Measurements from ENCODE around the gene CCNB2. TPM values are rescaled to one million over a fixed set of nuclear protein-coding genes. Genes with fewer than 3 reads are reported as not detected.

CCNB2 gene
- 57.5 and 59.2 TPM in 2 replicates for total RNA-seq

DNA sequence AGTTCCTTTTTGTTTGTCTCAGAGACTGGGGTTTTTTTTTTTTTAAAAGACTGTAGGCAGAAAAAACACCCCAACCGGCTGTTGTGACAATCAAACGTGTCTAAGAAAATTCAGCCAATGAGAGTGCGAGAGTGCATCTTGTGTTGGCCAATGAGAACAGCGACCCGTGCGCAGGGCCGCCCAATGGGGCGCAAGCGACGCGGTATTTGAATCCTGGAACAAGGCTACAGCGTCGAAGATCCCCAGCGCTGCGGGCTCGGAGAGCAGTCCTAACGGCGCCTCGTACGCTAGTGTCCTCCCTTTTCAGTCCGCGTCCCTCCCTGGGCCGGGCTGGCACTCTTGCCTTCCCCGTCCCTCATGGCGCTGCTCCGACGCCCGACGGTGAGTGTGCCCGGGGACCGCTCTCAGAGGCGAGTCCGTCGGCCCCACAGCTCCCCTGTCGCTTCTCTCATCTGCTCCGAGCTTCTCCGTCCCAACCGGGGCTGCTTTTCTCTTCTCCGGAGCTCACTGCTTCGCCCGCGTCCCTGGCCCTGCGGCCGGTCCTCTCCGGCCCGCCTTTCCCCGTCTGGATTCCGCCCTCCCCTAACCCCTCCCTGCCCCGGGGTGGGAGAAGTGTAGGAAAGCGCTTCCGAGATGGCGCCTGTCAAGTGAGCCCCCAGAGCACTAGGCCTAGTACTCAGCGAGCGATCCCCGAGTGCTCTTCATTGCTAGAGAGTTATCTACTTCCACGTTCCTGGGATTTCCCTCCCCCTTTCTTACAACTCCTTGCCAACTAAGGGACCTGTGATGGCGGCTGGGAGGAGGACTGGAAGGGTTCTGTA lies at the start of gene CCNB2:
CCNB2 (plus strand) TSS at position 235 of the 821 bp plus-strand sequence; CDS start at position 358, 123 bp downstream.
- H3K9me3 Mint-ChIP-seq, result no peaks in the 10 kb centered on the region
- H3K27ac Mint-ChIP-seq, result peak within 1 kb of the TSS; percentile 99
- intact Hi-C loops (cut with micrococcal nuclease), result loop anchor here (1.0 to 10.0 kb wide), 3 partner anchors 125 to 550 kb away; partner anchors contain the start of genes GTF2A2 and SLTM

DNA sequence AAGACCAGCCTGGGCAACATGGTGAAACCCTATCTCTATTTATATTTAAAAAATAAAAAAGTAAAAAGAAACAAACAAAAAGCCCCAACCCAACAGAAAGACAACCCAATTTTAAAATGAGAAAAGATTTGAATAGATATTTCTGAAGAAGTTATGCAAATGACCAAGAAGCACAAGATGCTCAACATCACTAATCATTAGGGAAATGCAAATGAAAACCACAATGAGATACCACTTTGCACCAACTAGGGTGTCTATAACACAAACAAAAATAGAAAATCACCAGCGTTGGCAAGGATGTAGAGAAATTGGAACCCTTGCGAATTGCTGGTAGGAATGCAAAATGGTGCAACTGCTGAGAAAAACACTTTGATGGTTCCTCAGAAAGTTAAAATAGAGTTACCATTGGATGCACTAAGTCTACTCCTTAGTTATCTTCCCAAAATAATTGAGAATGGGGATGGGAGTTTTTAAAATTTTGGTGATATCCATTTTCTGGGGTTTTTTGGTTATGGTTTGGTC lies 45.8 kb upstream of the CCNB2 start:
- Mint-ChIP-seq H3K27me3 (ENCODE audit: low read depth) (no peaks in the 10 kb centered on the region), H3K4me3 (ENCODE audit: low read depth) (no peak overlapping the region), H3K27ac (no peak overlapping the region), H3K9me3 (no peaks in the 10 kb centered on the region), H3K4me1 (ENCODE audit: low read depth) (peaks cover 24% of the 10 kb centered on the region), H3K36me3 (ENCODE audit: low read depth) (peaks cover 69% of the 10 kb centered on the region)
- DNase-seq (ENCODE audit: low spot score), result no peak
- intact Hi-C loops (cut with micrococcal nuclease), result no loop called here

More for the DNA sequence above, at the start of gene CCNB2:
- Mint-ChIP-seq H3K4me3 (ENCODE audit: low read depth) (peak within 1 kb of the TSS; percentile 96), H3K27me3 (ENCODE audit: low read depth) (no peaks in the 10 kb centered on the region), H3K36me3 (ENCODE audit: low read depth) (peaks cover 38% of the 10 kb centered on the region), H3K4me1 (ENCODE audit: low read depth) (peaks cover 22% of the 10 kb centered on the region)
- DNase-seq (ENCODE audit: low spot score), result peak; percentile 86

DNA sequence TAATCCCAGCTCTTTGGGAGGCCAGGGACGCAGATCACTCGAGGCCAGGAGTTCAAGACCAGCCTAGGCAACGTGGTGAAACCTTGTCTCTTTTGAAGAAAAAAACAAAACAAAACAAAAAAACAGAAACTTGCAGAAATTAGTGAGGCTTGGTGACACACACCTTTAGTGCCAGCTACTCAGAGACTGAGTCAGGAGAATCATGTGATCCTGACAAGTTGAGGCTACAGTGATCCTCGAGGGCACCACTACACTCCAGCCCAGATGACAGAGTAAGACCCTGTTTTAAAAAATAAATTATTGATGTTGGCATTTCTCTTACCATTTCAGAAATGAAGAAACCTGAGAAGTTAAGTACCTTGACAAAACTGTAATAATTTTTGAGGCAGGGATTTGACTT lies 44.6 kb upstream of the CCNB2 start:
- no peak for DNase-seq (ENCODE audit: low spot score)
- Mint-ChIP-seq H3K36me3 (ENCODE audit: low read depth) (peaks cover 69% of the 10 kb centered on the region), H3K9me3 (no peaks in the 10 kb centered on the region), H3K27ac (no peak overlapping the region), H3K4me3 (ENCODE audit: low read depth) (no peak overlapping the region), H3K27me3 (ENCODE audit: low read depth) (no peaks in the 10 kb centered on the region), H3K4me1 (ENCODE audit: low read depth) (peaks cover 17% of the 10 kb centered on the region)
- intact Hi-C loops (cut with micrococcal nuclease), result no loop called here

DNA sequence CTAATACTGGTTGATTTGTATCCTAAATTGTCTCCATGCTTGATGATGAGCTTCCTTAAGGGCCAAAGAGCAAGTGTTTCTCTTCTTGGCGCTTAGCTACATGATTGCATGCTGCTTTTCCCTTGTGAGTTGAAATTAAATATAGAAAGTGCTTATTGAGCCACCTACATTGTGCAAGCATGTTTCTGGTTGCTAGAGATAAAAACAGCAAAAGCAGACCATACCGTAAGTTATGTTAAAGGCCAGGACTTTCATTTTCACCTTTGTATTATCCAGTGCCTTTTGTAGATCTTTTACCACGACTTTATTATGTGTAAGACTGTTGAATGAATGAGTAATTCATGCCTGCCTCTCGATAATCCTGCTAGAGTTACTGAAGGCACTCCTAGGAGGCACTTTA lies 41.9 kb upstream of the CCNB2 start:
- peaks cover 80% of the 10 kb centered on the region for H3K36me3 Mint-ChIP-seq (ENCODE audit: low read depth)
- H3K27ac Mint-ChIP-seq, result peak overlapping the region; percentile 40
- peaks cover 16% of the 10 kb centered on the region for H3K4me1 Mint-ChIP-seq (ENCODE audit: low read depth)
- no peak overlapping the region for H3K4me3 Mint-ChIP-seq (ENCODE audit: low read depth)
- no peaks in the 10 kb centered on the region for H3K9me3 Mint-ChIP-seq
- no peak for DNase-seq (ENCODE audit: low spot score)
- intact Hi-C loops (cut with micrococcal nuclease), result no loop called here
- H3K27me3 Mint-ChIP-seq (ENCODE audit: low read depth), result no peaks in the 10 kb centered on the region

DNA sequence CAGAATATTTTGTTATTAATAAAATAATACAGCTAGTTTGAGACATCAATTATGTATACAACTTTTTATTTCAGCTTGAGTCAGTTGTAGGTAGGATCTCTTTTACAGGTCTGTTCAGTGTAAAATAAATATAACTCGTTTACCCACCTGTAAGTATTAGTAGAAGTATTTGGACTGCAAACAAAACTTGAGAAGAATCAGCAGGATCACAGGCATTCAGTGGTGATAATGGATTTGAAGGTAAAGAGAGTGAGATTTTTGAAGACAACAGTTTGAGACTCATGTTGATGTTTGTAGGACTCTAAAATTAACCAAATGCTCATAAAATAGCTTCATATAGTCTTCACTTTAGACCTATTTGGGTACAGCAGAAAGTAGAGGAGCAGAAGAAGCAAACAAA lies 35.5 kb upstream of the CCNB2 start:
- Mint-ChIP-seq H3K27me3 (ENCODE audit: low read depth) (no peaks in the 10 kb centered on the region), H3K27ac (no peak overlapping the region), H3K36me3 (ENCODE audit: low read depth) (peaks cover 76% of the 10 kb centered on the region), H3K9me3 (peaks cover 2% of the 10 kb centered on the region), H3K4me1 (ENCODE audit: low read depth) (peaks cover 6% of the 10 kb centered on the region), H3K4me3 (ENCODE audit: low read depth) (no peak overlapping the region)
- no peak for DNase-seq (ENCODE audit: low spot score)
- intact Hi-C loops (cut with micrococcal nuclease), result no loop called here

DNA sequence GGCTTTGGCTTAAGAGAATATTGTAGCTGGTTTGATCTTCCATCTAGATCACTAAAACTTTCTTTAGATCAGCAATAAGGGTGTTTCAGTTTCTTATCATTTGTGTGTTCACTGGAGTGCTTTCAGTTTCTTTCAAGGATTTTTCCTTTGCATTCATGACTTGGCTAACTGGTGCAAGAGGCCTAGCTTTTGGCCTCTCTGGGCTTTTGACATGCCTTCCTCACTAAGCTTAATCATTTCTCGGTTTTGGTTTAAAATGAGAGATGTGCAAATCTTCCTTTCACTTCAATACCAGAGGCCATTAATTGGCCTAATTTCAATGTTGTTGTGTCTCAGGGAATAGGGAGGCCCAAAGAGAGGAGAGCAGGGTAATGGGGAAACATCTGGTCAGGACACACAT lies 30.3 kb upstream of the CCNB2 start:
- peaks cover 66% of the 10 kb centered on the region for H3K36me3 Mint-ChIP-seq (ENCODE audit: low read depth)
- peaks cover 17% of the 10 kb centered on the region for H3K4me1 Mint-ChIP-seq (ENCODE audit: low read depth)
- peaks cover 4% of the 10 kb centered on the region for H3K9me3 Mint-ChIP-seq
- no peak for DNase-seq (ENCODE audit: low spot score)
- no peaks in the 10 kb centered on the region for H3K27me3 Mint-ChIP-seq (ENCODE audit: low read depth)
- intact Hi-C loops (cut with micrococcal nuclease), result loop anchor here (10.0 kb wide), 1 partner anchor 50 kb away; no protein-coding TSS in a partner anchor
- no peak overlapping the region for H3K4me3 Mint-ChIP-seq (ENCODE audit: low read depth)
- H3K27ac Mint-ChIP-seq, result peak overlapping the region; percentile 81

DNA sequence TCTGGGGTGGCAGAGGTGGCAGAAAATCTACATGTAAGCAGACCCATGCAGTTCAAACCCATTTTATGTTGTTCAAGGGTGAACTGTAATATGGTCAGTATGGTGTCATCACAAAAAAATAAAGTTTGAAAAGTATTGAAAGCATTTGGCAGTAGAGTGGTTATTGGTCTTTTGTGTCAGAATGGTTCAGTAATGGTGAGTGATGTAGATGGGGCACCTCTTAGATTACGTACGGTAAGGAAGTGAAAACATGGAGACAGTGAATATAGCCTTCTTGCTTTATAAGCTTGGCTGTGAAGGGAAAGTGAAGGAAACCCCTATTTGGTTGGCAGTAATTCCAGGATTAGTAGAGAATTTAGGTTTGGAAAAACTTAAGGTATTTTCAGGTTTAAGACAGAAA lies 17.2 kb upstream of the CCNB2 start:
- no peaks in the 10 kb centered on the region for H3K27me3 Mint-ChIP-seq (ENCODE audit: low read depth)
- H3K4me1 Mint-ChIP-seq (ENCODE audit: low read depth), result no peaks in the 10 kb centered on the region
- no peak overlapping the region for H3K27ac Mint-ChIP-seq
- DNase-seq (ENCODE audit: low spot score), result no peak
- no peaks in the 10 kb centered on the region for H3K9me3 Mint-ChIP-seq
- peaks cover 46% of the 10 kb centered on the region for H3K36me3 Mint-ChIP-seq (ENCODE audit: low read depth)
- no peak overlapping the region for H3K4me3 Mint-ChIP-seq (ENCODE audit: low read depth)
- intact Hi-C loops (cut with micrococcal nuclease), result no loop called here

DNA sequence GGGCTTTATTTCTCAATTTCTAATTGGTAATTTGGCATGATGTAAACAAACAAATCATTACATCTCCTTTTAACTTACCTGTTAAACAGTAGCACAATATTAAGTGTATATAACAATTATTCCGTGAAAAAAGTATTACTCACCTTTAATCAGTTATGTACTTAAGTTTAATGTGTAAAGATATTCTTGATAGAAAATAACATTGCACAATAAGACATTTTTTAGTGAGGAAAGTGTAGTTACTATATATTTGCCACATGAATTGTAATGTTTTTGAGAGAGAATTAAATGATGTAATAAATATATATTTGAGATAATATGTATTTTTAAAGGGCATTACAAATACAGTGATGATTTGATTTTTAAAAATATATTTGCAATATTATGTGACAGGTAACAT lies 10.9 kb upstream of the CCNB2 start:
- intact Hi-C loops (cut with micrococcal nuclease), result no loop called here
- no peaks in the 10 kb centered on the region for H3K9me3 Mint-ChIP-seq
- H3K27me3 Mint-ChIP-seq (ENCODE audit: low read depth), result no peaks in the 10 kb centered on the region
- no peak overlapping the region for H3K4me3 Mint-ChIP-seq (ENCODE audit: low read depth)
- peaks cover 49% of the 10 kb centered on the region for H3K36me3 Mint-ChIP-seq (ENCODE audit: low read depth)
- peaks cover 8% of the 10 kb centered on the region for H3K4me1 Mint-ChIP-seq (ENCODE audit: low read depth)
- no peak overlapping the region for H3K27ac Mint-ChIP-seq
- DNase-seq (ENCODE audit: low spot score), result no peak

DNA sequence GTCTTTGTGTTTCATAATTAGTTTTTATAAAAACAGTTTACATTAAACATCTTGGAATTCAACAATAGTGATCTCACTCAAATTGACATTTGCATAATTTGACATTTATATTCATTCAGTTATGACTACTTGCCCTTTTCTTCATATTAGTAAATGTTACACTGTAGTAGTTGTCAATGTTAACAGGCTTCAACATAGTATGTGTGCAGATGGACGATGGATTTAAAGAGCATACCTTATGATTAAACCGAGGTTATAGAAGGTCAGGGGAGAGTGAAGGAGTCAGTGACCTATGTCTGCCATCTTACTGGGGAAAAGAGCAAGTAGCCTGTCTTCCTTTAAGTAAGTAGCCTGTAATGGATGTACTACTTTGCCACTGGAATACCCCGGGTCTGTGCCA lies 8.5 kb upstream of the CCNB2 start:
- H3K36me3 Mint-ChIP-seq (ENCODE audit: low read depth), result peaks cover 45% of the 10 kb centered on the region
- H3K9me3 Mint-ChIP-seq, result no peaks in the 10 kb centered on the region
- H3K4me1 Mint-ChIP-seq (ENCODE audit: low read depth), result peaks cover 11% of the 10 kb centered on the region
- intact Hi-C loops (cut with micrococcal nuclease), result no loop called here
- H3K4me3 Mint-ChIP-seq (ENCODE audit: low read depth), result no peak overlapping the region
- H3K27ac Mint-ChIP-seq, result peak overlapping the region; percentile 39
- H3K27me3 Mint-ChIP-seq (ENCODE audit: low read depth), result no peaks in the 10 kb centered on the region
- DNase-seq (ENCODE audit: low spot score), result no peak

DNA sequence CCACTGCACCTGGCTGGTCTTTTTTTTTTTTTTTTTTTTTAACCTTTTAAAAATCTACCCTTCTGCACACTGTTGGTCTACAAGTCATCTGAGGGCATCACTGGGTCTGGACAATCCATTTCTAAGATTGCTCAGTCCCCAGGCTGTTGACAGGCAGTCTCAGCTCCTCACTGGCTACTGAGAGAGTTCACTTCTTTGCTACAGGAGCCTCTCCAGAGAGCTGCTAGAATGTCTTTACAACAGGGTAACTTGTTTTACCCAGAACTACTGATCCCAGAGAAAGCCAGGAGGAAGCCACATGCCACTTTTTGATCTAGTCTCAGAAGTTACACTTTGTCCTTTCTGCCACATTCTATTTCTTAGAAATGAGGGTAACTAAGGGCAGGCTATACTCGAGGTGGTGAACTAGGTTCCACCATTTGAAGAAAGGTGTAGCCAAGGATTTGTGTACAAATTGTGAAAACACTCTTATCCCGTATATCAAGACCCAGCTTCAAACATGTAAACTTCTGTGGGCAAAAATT lies 5.7 kb upstream of the CCNB2 start:
- Mint-ChIP-seq H3K4me3 (ENCODE audit: low read depth) (no peak overlapping the region), H3K4me1 (ENCODE audit: low read depth) (peaks cover 12% of the 10 kb centered on the region), H3K27ac (no peak overlapping the region), H3K36me3 (ENCODE audit: low read depth) (peaks cover 31% of the 10 kb centered on the region), H3K9me3 (no peaks in the 10 kb centered on the region), H3K27me3 (ENCODE audit: low read depth) (no peaks in the 10 kb centered on the region)
- DNase-seq (ENCODE audit: low spot score), result no peak
- intact Hi-C loops (cut with micrococcal nuclease), result no loop called here

DNA sequence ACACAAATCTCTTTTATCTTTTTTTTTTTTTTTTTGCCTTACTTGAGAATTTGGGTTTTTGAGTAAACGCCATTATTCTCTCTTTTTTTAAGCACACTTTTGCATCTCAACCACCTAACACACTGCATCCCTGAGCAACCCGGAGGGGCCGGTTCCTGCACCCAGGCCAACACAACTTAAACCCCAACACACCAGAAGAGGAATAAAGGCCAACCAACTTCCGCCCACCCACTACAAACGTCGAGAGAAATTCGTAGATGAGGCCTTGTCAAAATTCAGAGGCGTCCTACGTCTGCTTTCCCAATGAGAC lies 389 bp upstream of the CCNB2 start:
- Mint-ChIP-seq H3K27ac (peak overlapping the region; percentile 99), H3K4me3 (ENCODE audit: low read depth) (peak overlapping the region; percentile 96), H3K9me3 (no peaks in the 10 kb centered on the region), H3K27me3 (ENCODE audit: low read depth) (no peaks in the 10 kb centered on the region), H3K36me3 (ENCODE audit: low read depth) (peaks cover 35% of the 10 kb centered on the region), H3K4me1 (ENCODE audit: low read depth) (peaks cover 22% of the 10 kb centered on the region)
- intact Hi-C loops (cut with micrococcal nuclease), result loop anchor here (1.0 to 10.0 kb wide), 2 partner anchors 124 to 550 kb away; partner anchors contain the start of gene GTF2A2
- no peak for DNase-seq (ENCODE audit: low spot score)

DNA sequence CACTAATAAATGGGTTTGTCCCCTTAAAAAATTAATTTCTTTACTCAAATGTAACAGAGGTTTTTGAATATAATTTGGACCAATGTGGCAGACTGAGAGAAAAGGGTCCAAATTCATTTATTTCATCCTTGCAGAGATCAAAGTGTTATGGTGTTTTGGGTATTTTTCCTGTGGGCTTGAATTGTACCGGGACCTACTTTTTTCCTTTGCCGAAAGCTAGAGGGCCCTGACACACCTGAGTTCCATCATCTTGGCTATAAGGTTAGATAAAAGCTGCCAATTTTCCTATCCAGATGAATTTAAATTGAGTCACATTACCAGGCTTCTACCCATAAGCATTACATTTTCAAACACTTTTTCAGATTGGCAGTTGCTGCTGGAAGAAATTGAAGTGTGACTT lies 908 bp downstream of the CCNB2 start:
- Mint-ChIP-seq H3K4me3 (ENCODE audit: low read depth) (peak overlapping the region; percentile 96), H3K4me1 (ENCODE audit: low read depth) (peaks cover 24% of the 10 kb centered on the region), H3K27me3 (ENCODE audit: low read depth) (no peaks in the 10 kb centered on the region), H3K9me3 (no peaks in the 10 kb centered on the region), H3K27ac (peak overlapping the region; percentile 99), H3K36me3 (ENCODE audit: low read depth) (peaks cover 43% of the 10 kb centered on the region)
- DNase-seq (ENCODE audit: low spot score), result no peak
- intact Hi-C loops (cut with micrococcal nuclease), result loop anchor here (5.0 to 10.0 kb wide), 2 partner anchors 174 to 549 kb away; partner anchors contain the start of genes GTF2A2 and SLTM

DNA sequence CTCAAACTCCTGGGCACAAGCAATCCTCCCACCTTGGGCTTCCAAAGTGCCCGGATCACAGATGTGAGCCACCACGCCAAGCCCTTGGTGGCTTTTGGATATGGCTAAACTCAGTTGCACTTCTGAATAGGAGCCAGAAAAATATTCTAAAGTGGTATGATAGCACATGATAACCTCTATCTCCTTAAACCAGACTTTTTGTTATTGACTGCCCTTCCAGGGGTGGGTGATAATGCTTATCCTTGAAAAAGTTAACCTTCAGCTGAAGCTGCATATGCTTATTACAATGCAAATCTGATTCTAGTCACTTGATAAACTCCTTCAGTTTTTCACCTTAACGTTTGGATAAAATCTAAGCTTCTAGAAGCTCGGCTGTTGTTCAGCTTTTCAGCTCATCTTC lies 6.3 kb downstream of the CCNB2 start:
- Mint-ChIP-seq H3K27ac (peak overlapping the region; percentile 1), H3K36me3 (ENCODE audit: low read depth) (peaks cover 83% of the 10 kb centered on the region), H3K9me3 (no peaks in the 10 kb centered on the region), H3K27me3 (ENCODE audit: low read depth) (no peaks in the 10 kb centered on the region), H3K4me1 (ENCODE audit: low read depth) (peaks cover 17% of the 10 kb centered on the region), H3K4me3 (ENCODE audit: low read depth) (no peak overlapping the region)
- intact Hi-C loops (cut with micrococcal nuclease), result no loop called here
- no peak for DNase-seq (ENCODE audit: low spot score)

All from activated T-helper 2 cell treated with anti-CD3 and anti-CD28 coated beads, Interferon-gamma antibody, Interleukin-2, Interleukin-4, amounts not matched to agents 10 μg/mL and 5 μg/mL and 100 μg/mL, durations not matched to agents 14 hours and 24 hours and 36 hours (primary cell).